IPS-18c (cell line): ENCODE measurements around the gene KLHL26.
"Not testable (repeated sequence)": the region's sequence is repeated elsewhere in the genome, so short reads cannot be mapped to it uniquely, and the experiment has no call there.

Experiments used
- H3K4me3 ChIP-seq: 2 replicates; pipeline ENCODE4 v1.7.0; 2013; ENCODE audit warnings: low read depth, mild to moderate bottlenecking, low read length, moderate library complexity; ENCODE audit not compliant: insufficient read depth
- H3K9me3 ChIP-seq: one replicate; pipeline ENCODE4 v1.6.1; 2013; ENCODE audit warnings: mild to moderate bottlenecking, low read length, moderate library complexity; ENCODE audit not compliant: control insufficient read depth, insufficient read depth

The KLHL26 gene

GRCh38 chr19:18597809-18598660 is 38.8 kb upstream of the KLHL26 start:
- no peaks in the 10 kb centered on the region for H3K9me3 ChIP-seq
- no peak overlapping the region for H3K4me3 ChIP-seq

DNA sequence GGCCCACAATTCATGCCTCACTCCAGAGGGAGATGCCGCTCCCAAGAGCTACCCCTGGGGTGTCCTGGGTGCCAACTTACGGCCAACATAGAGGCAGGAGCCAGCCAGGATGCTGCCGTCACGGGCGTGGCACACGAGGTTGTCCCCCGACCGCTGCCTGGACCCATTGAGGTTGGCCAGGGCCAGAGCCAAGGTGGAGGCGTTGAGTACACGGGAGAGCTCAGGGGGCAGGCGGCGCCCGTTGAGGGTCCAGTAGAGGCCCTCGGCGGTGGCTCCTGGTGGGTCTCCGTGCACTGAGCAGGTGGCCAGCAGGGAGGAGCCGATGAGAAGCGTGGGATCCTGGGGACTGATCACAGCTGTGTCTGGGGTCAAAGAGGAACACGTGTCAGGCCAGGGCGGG is 37.3 kb upstream of the KLHL26 start:
- no peak overlapping the region for H3K4me3 ChIP-seq
- no peaks in the 10 kb centered on the region for H3K9me3 ChIP-seq

GRCh38 chr19:18600692-18601397 is 36.0 kb upstream of the KLHL26 start:
- H3K4me3 ChIP-seq, H3K9me3 ChIP-seq: not testable (repeated sequence)

DNA sequence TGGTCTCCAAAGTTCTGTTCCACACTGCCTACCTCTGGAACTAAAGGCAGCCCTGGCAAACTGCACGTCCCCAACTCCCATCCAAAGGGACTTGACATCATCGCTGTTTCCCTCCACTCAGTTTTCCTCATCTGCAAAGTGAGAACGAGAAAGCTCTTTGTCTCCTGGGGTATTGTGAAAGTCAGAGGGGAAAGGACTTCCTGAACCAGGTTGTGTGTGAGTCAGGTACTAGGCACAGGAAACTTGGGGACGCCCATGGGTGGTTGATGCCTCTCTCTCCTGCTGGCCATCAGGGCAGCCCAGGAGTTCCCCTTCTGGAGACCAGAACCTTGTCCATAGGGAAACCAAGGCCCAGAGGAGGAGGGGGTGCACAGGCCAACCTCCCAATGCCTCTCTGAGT is 35.0 kb upstream of the KLHL26 start:
- Histone ChIP-seq H3K4me3 (no peak overlapping the region), H3K9me3 (no peaks in the 10 kb centered on the region)

DNA sequence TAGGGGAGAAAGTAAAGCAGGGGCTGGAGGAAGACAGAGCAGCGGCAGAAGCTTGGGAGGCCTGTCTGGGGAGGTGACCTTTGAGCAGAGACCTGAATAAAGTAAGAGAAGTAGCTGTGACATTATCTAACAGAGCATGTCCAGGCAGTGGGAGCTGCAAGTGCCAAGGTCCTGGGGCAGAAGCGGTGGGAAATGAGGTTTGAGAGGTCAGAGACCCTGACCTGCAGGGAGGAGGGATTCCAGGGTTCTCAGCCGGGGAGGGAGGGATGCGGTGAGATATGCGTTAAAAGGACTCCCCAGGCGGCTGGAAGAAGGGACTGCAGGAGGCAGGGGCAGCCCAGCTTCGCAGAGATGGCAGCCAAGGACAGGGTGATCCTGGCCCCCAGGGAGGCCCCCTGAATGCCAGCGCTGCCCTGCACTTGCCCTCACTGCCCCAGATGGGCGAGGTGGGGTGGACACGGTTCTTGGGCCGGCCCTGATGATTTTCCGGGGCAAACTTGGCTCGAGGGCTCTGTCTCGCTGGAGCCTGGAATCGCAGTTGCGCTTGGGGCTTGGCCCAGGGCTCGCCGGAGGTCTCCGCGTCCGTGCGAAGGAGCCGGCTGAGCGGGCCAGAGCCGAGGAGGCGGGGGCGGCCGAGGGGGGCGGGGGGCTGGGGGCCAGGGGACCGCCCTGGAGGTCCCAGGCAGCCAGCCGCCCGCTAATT is 33.4 kb upstream of the KLHL26 start:
- peak overlapping the region; percentile 34 for H3K4me3 ChIP-seq
- H3K9me3 ChIP-seq: no peaks in the 10 kb centered on the region

GRCh38 chr19:18603958-18604819 is 32.6 kb upstream of the KLHL26 start:
- Histone ChIP-seq H3K4me3 (peak overlapping the region; percentile 24; the same call in 1 of the 2 replicates), H3K9me3 (no peaks in the 10 kb centered on the region)

DNA sequence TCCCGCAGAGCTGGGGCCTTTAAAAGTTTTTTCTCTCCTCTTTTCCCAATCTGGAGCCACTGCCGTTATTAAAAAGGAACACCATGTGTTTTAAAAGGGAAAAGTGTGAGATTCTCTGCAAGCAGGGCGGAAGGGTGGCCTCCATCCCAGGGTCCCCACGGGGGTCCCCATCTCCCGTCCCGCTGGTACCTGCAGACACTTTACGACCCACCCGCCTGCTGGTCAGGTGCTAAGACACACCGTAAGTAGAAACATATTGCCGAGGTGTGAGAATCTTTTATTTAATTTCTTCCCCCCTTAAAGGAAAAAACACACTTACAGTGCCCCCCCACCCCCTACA is 32.0 kb upstream of the KLHL26 start:
- no peak overlapping the region for H3K4me3 ChIP-seq
- peaks cover 2% of the 10 kb centered on the region for H3K9me3 ChIP-seq

DNA sequence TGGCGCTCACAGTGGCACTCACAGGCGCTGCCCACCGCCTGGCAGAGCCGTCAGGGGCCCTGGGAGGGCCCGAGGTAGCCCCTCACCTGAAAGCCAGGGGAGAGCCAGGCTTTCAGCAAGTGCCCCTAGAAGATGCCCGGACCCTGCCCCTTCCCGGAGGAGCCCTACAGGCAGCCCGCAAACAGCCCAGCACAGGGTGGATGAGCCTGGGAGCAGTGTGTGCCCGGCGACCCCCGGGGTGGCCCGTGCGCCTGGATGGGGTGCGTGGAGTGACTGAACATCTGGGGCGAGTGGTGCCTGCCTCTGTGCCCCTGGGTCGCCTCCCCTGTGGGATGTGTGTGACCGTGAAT is 31.7 kb upstream of the KLHL26 start:
- H3K9me3 ChIP-seq: peaks cover 2% of the 10 kb centered on the region
- H3K4me3 ChIP-seq: no peak overlapping the region

GRCh38 chr19:18605546-18606280 is 31.1 kb upstream of the KLHL26 start:
- peaks cover 2% of the 10 kb centered on the region for H3K9me3 ChIP-seq
- H3K4me3 ChIP-seq: peak overlapping the region; percentile 20; the same call in 1 of the 2 replicates

GRCh38 chr19:18606281-18607225 is 30.3 kb upstream of the KLHL26 start, which contains the start of gene CRLF1:
TSS of gene CRLF1 (minus strand) at chr19:18606799. CDS start at chr19:18606656, 143 bp downstream.
- Histone ChIP-seq H3K9me3 (peaks cover 2% of the 10 kb centered on the region), H3K4me3 (peak within 1 kb of the TSS; percentile 20; the same call in 1 of the 2 replicates)

DNA sequence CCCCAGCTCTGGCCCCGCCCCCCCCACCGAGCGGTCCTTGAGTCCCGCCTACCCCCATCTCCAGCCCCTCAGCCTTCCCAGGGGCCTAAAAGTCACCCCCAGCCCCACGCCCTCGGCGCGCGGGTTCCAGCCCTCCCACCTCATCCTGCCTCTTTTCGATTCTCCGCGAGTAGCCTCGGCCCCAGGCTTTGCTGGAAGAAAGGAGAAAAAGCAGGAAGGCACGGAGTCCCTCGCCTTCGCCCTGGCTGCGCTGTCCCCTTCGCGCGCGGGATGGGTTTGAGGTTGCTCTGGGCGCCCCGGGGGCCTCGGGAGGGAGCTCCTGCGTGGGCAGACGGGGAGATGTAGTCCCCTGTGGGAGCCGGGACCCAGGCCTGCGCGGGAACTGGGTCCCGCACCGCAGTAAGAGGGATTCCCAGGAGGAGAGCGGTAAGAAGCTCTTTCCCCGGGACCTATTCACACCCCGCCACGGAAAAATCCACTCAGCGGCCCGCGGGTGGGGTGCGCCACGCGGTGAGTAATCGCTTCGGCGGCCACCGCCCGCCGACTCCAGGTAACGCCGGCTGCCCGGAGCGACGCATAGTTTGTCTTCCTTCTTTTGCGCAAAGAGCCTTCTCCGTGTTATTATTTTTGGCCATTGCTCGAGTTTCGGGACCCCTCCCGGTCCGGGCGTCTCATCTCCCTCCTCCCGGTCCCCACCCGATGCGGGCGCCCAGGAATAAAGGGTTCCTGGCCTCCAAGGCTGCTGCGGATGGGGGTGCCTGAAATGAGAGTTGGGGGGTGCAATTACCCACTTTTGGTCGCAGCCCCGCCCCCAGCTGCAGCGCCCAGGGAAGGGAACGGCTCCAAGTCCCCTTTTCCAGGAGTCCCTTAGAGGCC is 29.4 kb upstream of the KLHL26 start:
- H3K4me3 ChIP-seq: no peak overlapping the region
- H3K9me3 ChIP-seq: peaks cover 2% of the 10 kb centered on the region

DNA sequence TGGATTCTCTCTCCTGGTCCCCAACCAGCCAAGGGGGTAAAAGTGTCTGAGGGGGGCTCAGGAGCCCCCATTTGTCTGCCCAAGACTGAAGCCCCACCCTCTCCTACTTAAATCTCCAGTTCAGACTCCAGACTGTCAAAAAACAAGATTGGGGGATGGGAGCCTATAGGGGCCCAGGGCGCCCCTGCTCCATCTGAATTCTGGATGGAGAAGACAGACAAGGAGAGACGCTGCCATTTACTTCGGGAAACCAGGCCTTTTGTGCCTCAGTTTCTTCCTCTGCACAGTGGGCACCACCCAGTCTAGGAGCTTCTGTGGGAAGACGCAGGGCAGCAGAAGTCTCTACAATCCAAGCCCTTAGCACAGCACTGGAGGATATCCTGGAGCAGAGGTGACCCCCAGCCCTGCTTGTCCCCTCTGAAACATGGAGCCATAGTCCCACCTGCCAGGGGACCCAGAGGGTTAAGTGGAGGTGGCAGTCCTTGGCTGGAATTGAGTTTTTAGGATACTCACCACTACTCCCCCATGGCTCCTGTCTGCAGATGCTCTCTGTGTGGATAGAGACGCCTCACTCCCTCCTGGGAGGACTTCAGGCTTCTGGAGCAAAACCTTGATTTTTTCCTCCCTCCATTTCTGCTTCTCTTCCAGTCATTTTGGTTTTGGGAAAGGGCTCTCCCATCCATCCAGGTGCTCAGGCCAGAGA is 28.6 kb upstream of the KLHL26 start:
- H3K9me3 ChIP-seq: peaks cover 2% of the 10 kb centered on the region
- no peak overlapping the region; the same call in 1 of the 2 replicates for H3K4me3 ChIP-seq

DNA sequence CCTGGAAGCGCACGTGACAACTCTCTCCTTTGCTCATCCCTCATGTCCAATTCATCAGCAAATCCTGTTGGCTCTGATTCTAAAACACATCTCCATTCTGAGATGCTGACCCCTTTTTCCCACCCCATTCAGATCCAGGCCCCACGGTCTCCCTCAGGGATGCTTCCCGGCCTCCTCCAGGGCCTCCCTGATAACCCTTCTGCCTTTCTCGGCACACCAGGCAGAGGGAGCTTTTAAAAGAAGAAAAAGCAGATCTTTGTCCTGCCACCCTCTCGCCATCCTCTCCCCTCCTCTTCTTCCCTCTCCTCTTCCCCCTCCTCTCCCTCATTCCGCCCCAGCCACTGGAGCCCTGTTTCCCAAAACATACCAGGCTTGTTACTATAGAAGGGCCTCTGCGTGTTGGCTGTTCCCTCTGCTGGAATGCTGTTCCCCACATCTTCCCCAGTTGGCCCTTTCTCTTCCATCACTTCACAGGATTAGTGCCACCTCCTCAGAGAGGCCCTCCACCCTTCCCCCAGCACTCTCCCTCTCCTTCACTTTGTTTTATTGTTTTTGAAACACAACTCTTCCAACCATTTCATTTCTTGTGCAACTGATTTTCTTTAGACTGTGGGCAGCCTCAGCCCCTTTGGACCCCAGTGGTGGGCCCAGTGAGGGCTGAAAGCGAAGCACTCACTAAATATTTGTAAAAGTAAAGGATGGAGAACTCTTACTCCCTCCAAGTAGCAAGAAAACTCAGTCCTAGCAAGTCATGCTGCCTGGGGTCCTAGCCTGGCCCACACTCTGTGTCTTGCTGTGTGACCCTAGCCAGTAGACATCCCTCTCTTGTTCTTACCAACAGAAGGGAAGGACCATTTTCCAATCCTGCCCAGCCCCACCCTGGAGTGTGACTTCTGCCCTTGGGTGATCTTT is 27.8 kb upstream of the KLHL26 start:
- H3K4me3 ChIP-seq: no peak overlapping the region
- H3K9me3 ChIP-seq: peaks cover 2% of the 10 kb centered on the region
